Measurements from ENCODE around the gene FST. TPM values are rescaled to one million over a fixed set of nuclear protein-coding genes. Genes with fewer than 3 reads are reported as not detected.

Gene FST
- total and polyA plus RNA-seq, 2 donors = 1.6 to 7.2 TPM

DNA sequence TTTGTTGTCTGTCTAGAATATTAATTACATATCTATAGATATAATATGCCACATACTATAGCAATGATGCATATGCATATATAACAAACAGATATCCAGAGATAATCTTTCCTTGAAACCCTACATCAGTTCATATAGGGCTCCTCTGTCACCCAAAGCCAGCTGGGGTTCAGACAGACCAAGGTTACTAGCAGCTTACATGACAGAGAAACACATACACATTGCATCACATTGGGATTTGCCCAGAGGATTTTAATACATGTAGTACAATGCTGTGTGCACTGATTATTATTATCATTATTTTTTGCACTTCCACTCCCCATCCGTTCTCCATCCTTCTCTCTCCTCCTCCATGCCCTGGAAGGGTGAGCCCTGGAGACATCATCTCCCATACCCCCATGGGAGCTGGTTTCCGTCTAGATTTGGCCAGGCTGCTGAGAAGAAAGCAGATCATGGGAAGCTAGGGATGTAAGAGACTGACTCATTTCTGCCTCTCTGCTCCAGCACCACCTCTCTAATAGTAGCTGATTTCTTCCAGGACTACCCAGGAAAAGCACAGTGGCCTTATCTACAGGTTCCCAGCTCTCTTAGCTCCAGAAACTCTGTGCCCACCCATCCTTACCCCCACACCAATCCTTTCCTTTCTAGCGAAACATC lies 23.3 kb downstream of the FST start:
- WGBS = 93% methylated on average over 3 of the region's 3 CpGs
- Histone ChIP-seq H3K27me3 (ENCODE audit: control insufficient read depth in 2 of 2, insufficient read depth in 1 of 2, low read length in 1 of 2) (no peaks in the 10 kb centered on the region), H3K4me1 (ENCODE audit: control insufficient read depth in 2 of 2, insufficient read depth in 2 of 2, low read length in 2 of 2) (no peaks in the 10 kb centered on the region), H3K4me3 (ENCODE audit: low read length in 2 of 2) (no peak overlapping the region), H3K36me3 (ENCODE audit: control insufficient read depth in 2 of 2, insufficient read depth in 2 of 2, low read length in 1 of 2) (no peaks in the 10 kb centered on the region), H3K27ac (ENCODE audit: low read depth in 1 of 2, low read length in 1 of 2) (no peak overlapping the region), H3K9me3 (ENCODE audit: control insufficient read depth in 2 of 2, insufficient read depth in 1 of 2, low read length in 1 of 2) (peaks cover 2 to 7% of the 10 kb centered on the region in 2 donors)
- DNase-seq (ENCODE audit: low read depth in 6 of 9, low spot score in 9 of 9) = no peak

DNA sequence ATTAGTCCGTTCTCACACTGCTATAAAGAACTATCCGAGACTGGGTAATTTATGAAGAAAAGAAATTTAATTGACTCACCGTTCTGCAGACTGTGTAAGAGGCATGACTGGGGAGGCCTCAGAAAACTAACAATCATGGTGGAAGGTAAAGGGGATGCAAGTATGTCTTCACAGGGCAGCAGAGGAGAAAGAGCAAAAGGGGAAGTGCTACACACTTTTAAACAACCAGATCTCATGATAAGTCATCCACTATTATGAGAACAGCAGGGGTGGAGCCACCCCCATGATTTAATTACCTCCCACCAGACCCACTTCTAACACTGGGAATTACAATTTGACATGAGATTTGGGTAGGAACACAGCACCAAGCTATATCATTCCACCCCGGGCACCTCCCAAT lies 26.6 kb downstream of the FST start:
- 96% methylated on average over 4 of the region's 4 CpGs for WGBS
- peaks cover 2 to 7% of the 10 kb centered on the region in 2 donors for H3K9me3 ChIP-seq (ENCODE audit: control insufficient read depth in 2 of 2, insufficient read depth in 1 of 2, low read length in 1 of 2)

DNA sequence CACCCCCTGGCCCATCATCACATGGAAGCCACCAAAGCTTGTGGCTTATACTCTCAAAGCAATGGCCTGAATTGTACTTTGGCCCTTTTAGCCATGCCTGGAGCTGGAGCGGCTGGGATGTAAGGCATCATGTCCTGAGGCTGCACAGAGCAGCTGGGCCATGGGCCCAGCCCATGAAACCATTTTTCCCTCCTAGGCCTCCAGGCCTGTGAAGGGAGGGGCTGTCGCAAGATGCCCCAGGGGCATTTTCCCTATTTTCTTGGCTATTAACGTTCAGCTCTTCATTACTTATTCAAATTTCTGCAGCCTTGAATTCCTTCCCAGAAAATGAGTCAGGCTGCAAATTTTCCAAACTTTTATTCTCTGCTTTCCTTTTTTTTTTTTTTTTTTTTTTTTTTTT lies 27.7 kb downstream of the FST start:
- Histone ChIP-seq H3K9me3 (ENCODE audit: control insufficient read depth in 2 of 2, insufficient read depth in 1 of 2, low read length in 1 of 2) (peaks cover 2 to 7% of the 10 kb centered on the region in 2 donors), H3K4me1 (ENCODE audit: control insufficient read depth in 2 of 2, insufficient read depth in 2 of 2, low read length in 2 of 2) (no peaks in the 10 kb centered on the region), H3K27me3 (ENCODE audit: control insufficient read depth in 2 of 2, insufficient read depth in 1 of 2, low read length in 1 of 2) (no peaks in the 10 kb centered on the region), H3K36me3 (ENCODE audit: control insufficient read depth in 2 of 2, insufficient read depth in 2 of 2, low read length in 1 of 2) (no peaks in the 10 kb centered on the region), H3K4me3 (ENCODE audit: low read length in 2 of 2) (no peak overlapping the region), H3K27ac (ENCODE audit: low read depth in 1 of 2, low read length in 1 of 2) (no peak overlapping the region)
- no peak for DNase-seq (ENCODE audit: low read depth in 6 of 9, low spot score in 9 of 9)
- 96% methylated on average over 3 of the region's 3 CpGs for WGBS

More for the DNA sequence above, 26.6 kb downstream of the FST start:
- Histone ChIP-seq H3K36me3 (ENCODE audit: control insufficient read depth in 2 of 2, insufficient read depth in 2 of 2, low read length in 1 of 2) (no peaks in the 10 kb centered on the region), H3K27me3 (ENCODE audit: control insufficient read depth in 2 of 2, insufficient read depth in 1 of 2, low read length in 1 of 2) (no peaks in the 10 kb centered on the region), H3K4me1 (ENCODE audit: control insufficient read depth in 2 of 2, insufficient read depth in 2 of 2, low read length in 2 of 2) (no peaks in the 10 kb centered on the region), H3K27ac (ENCODE audit: low read depth in 1 of 2, low read length in 1 of 2) (no peak overlapping the region), H3K4me3 (ENCODE audit: low read length in 2 of 2) (no peak overlapping the region)
- DNase-seq (ENCODE audit: low read depth in 6 of 9, low spot score in 9 of 9) = no peak

- Histone ChIP-seq H3K9me3 (ENCODE audit: control insufficient read depth in 2 of 2, insufficient read depth in 1 of 2, low read length in 1 of 2) (peaks cover 2 to 7% of the 10 kb centered on the region in 2 donors), H3K27me3 (ENCODE audit: control insufficient read depth in 2 of 2, insufficient read depth in 1 of 2, low read length in 1 of 2) (no peaks in the 10 kb centered on the region)
- DNase-seq (ENCODE audit: low read depth in 6 of 9, low spot score in 9 of 9) = no peak
These were observed 32.1 kb downstream of the FST start for GRCh38 chr5:53512539-53512938.

GRCh38 chr5:53515988-53516387 lies 35.6 kb downstream of the FST start:
- H3K4me1 ChIP-seq (ENCODE audit: control insufficient read depth in 2 of 2, insufficient read depth in 2 of 2, low read length in 2 of 2) = no peaks in the 10 kb centered on the region
- no peak for DNase-seq (ENCODE audit: low read depth in 6 of 9, low spot score in 9 of 9)
- H3K27ac ChIP-seq (ENCODE audit: low read depth in 1 of 2, low read length in 1 of 2) = no peak overlapping the region
- no peaks in the 10 kb centered on the region for H3K36me3 ChIP-seq (ENCODE audit: control insufficient read depth in 2 of 2, insufficient read depth in 2 of 2, low read length in 1 of 2)
- no peaks in the 10 kb centered on the region for H3K9me3 ChIP-seq (ENCODE audit: control insufficient read depth in 2 of 2, insufficient read depth in 1 of 2, low read length in 1 of 2)
- no peaks in the 10 kb centered on the region for H3K27me3 ChIP-seq (ENCODE audit: control insufficient read depth in 2 of 2, insufficient read depth in 1 of 2, low read length in 1 of 2)
- 51% methylated on average over 6 of the region's 6 CpGs for WGBS
- H3K4me3 ChIP-seq (ENCODE audit: low read length in 2 of 2) = no peak overlapping the region

More at GRCh38 chr5:53512539-53512938, 32.1 kb downstream of the FST start:
- Histone ChIP-seq H3K4me1 (ENCODE audit: control insufficient read depth in 2 of 2, insufficient read depth in 2 of 2, low read length in 2 of 2) (no peaks in the 10 kb centered on the region), H3K36me3 (ENCODE audit: control insufficient read depth in 2 of 2, insufficient read depth in 2 of 2, low read length in 1 of 2) (no peaks in the 10 kb centered on the region), H3K4me3 (ENCODE audit: low read length in 2 of 2) (no peak overlapping the region), H3K27ac (ENCODE audit: low read depth in 1 of 2, low read length in 1 of 2) (no peak overlapping the region)

- Histone ChIP-seq H3K27ac (ENCODE audit: low read depth in 1 of 2, low read length in 1 of 2) (no peak overlapping the region), H3K27me3 (ENCODE audit: control insufficient read depth in 2 of 2, insufficient read depth in 1 of 2, low read length in 1 of 2) (no peaks in the 10 kb centered on the region), H3K4me3 (ENCODE audit: low read length in 2 of 2) (no peak overlapping the region), H3K4me1 (ENCODE audit: control insufficient read depth in 2 of 2, insufficient read depth in 2 of 2, low read length in 2 of 2) (no peaks in the 10 kb centered on the region), H3K9me3 (ENCODE audit: control insufficient read depth in 2 of 2, insufficient read depth in 1 of 2, low read length in 1 of 2) (no peaks in the 10 kb centered on the region), H3K36me3 (ENCODE audit: control insufficient read depth in 2 of 2, insufficient read depth in 2 of 2, low read length in 1 of 2) (no peaks in the 10 kb centered on the region)
- no peak for DNase-seq (ENCODE audit: low read depth in 6 of 9, low spot score in 9 of 9)
These were observed 40.4 kb downstream of the FST start for GRCh38 chr5:53520813-53521212.

Other genes with a start within 250 kb of the FST start
- gene NDUFS4, start 80.0 kb downstream of the FST start, total RNA-seq = 122 TPM
- 96.9 TPM for gene NDUFS4, start 80.0 kb downstream of the FST start, polyA plus RNA-seq